Activated CD4-positive, alpha-beta memory T cell treated with anti-CD3 and anti-CD28 coated beads, Interleukin-2, amount 10 ng/mL, durations not matched to agents 7 days and 5 days (primary cell): ENCODE measurements around the gene CST11. TPM values are rescaled to one million over a fixed set of nuclear protein-coding genes. Genes with fewer than 3 reads are reported as not detected.
A peak's percentile ranks its signal among the peaks of the same experiment; 100 is the strongest.

ENCODE experiments used
- CTCF ChIA-PET: fragments of 350-600 bp; sonication (Branson Sonifier 250); formaldehyde crosslinking; loops from one replicate; lab custom pipeline; 2021; ENCODE audit warnings: antibody characterized with exemption, inconsistent platforms; lab: Charles Lee
- POLR2A ChIA-PET: fragments of 350-600 bp; sonication (Branson Sonifier 250); formaldehyde crosslinking; loops from one replicate; lab custom pipeline; 2021; ENCODE audit warnings: antibody characterized with exemption; lab: Charles Lee
- DNase-seq: peaks from one replicate; pipeline ENCODE4 v3.0.0-alpha.2; 2020
- H3K27ac Mint-ChIP-seq: one replicate; pipeline ENCODE4 v1.8.0; 2021; ENCODE audit warnings: mild to moderate bottlenecking, mixed read lengths
- H3K27me3 Mint-ChIP-seq: one replicate; pipeline ENCODE4 v1.8.0; 2021; ENCODE audit warnings: mixed read lengths
- H3K36me3 Mint-ChIP-seq: one replicate; pipeline ENCODE4 v1.8.0; 2021; ENCODE audit warnings: low read depth, mixed read lengths
- H3K4me1 Mint-ChIP-seq: one replicate; pipeline ENCODE4 v1.8.0; 2021; ENCODE audit warnings: mixed read lengths
- H3K4me3 Mint-ChIP-seq: one replicate; pipeline ENCODE4 v1.8.0; 2021; ENCODE audit warnings: mild to moderate bottlenecking, mixed read lengths
- H3K9me3 Mint-ChIP-seq: one replicate; pipeline ENCODE4 v1.8.0; 2021; ENCODE audit warnings: mixed read lengths
- total RNA-seq, 2 experiments: library from RNA; stranded (reverse); gene quantifications; one replicate each; pipeline ENCODE4 v1.2.3, GENCODE V29; 2021

Gene CST11
- total RNA-seq, 2 experiments from 2014 or later = not detected

- DNase-seq = no peak
- no peak overlapping the region for H3K27ac Mint-ChIP-seq
- no peak overlapping the region for H3K4me3 Mint-ChIP-seq
- ChIA-PET POLR2A (no interaction called here), CTCF (no interaction called here)
- no peaks in the 10 kb centered on the region for H3K9me3 Mint-ChIP-seq
- no peaks in the 10 kb centered on the region for H3K36me3 Mint-ChIP-seq
- no peaks in the 10 kb centered on the region for H3K4me1 Mint-ChIP-seq
- H3K27me3 Mint-ChIP-seq = peaks cover 2% of the 10 kb centered on the region
Measured at GRCh38 chr20:23434521-23435313, 18.0 kb downstream of the CST11 start.

- Mint-ChIP-seq H3K27me3 (peaks cover 2% of the 10 kb centered on the region), H3K4me3 (no peak overlapping the region), H3K36me3 (no peaks in the 10 kb centered on the region), H3K4me1 (no peaks in the 10 kb centered on the region), H3K27ac (no peak overlapping the region), H3K9me3 (no peaks in the 10 kb centered on the region)
- ChIA-PET CTCF (no interaction called here), POLR2A (interaction anchor here (1.1 kb wide), 1 partner anchor 84 kb away, joined by 3 read pairs; the partner anchor contains the start of gene NXT1)
- no peak for DNase-seq
Measured at GRCh38 chr20:23433628-23434027, 19.0 kb downstream of the CST11 start.

- CTCF ChIA-PET = no interaction called here
- Mint-ChIP-seq H3K36me3 (no peaks in the 10 kb centered on the region), H3K27me3 (no peaks in the 10 kb centered on the region), H3K27ac (no peak overlapping the region), H3K4me1 (peaks cover 17% of the 10 kb centered on the region), H3K9me3 (no peaks in the 10 kb centered on the region), H3K4me3 (no peak overlapping the region)
- no peak for DNase-seq
- POLR2A ChIA-PET = no interaction called here
Measured at GRCh38 chr20:23425129-23425528, 27.5 kb downstream of the CST11 start.

- no peaks in the 10 kb centered on the region for H3K27me3 Mint-ChIP-seq
- CTCF ChIA-PET = interaction anchor here (0.6 to 7.7 kb wide), 17 partner anchors 15 to 278 kb away, joined by 3 to 79 read pairs (median 4); partner anchors contain the start of gene NXT1
- DNase-seq = peak; percentile 94
- peaks cover 51% of the 10 kb centered on the region for H3K4me1 Mint-ChIP-seq
- peak within 1 kb of the TSS; percentile 71 for H3K27ac Mint-ChIP-seq
- POLR2A ChIA-PET = interaction anchor here (0.6 to 8.1 kb wide), 12 partner anchors 12 to 278 kb away, joined by 3 to 122 read pairs (median 4); partner anchors contain the start of genes GZF1 and NXT1
- no peaks in the 10 kb centered on the region for H3K9me3 Mint-ChIP-seq
- peak within 1 kb of the TSS; percentile 95 for H3K4me3 Mint-ChIP-seq
- peaks cover 7% of the 10 kb centered on the region for H3K36me3 Mint-ChIP-seq
Measured at GRCh38 chr20:23420943-23421931, 31.4 kb downstream of the CST11 start, which contains the start of gene NAPB. Gene NAPB, minus strand, starts transcription at chr20:23421488. Its CDS starts 86 bp downstream, at chr20:23421402.

GRCh38 chr20:23419995-23420901 is 32.4 kb downstream of the CST11 start:
- Mint-ChIP-seq H3K27ac (peak overlapping the region; percentile 92), H3K36me3 (peaks cover 12% of the 10 kb centered on the region), H3K27me3 (no peaks in the 10 kb centered on the region), H3K9me3 (no peaks in the 10 kb centered on the region), H3K4me3 (peak overlapping the region; percentile 95), H3K4me1 (peaks cover 59% of the 10 kb centered on the region)
- CTCF ChIA-PET = interaction anchor here (0.8 to 7.7 kb wide), 9 partner anchors 10 to 81 kb away, joined by 3 to 79 read pairs (median 4); partner anchors contain the start of gene NXT1
- DNase-seq = peak; percentile 47
- POLR2A ChIA-PET = interaction anchor here (1.0 to 8.1 kb wide), 9 partner anchors 11 to 69 kb away, joined by 3 to 122 read pairs (median 4); partner anchors contain the start of gene NXT1

GRCh38 chr20:23419657-23419994 is 33.0 kb downstream of the CST11 start:
- DNase-seq = no peak
- Mint-ChIP-seq H3K36me3 (peaks cover 12% of the 10 kb centered on the region), H3K4me1 (peaks cover 61% of the 10 kb centered on the region), H3K27me3 (no peaks in the 10 kb centered on the region), H3K4me3 (peak overlapping the region; percentile 95), H3K27ac (peak overlapping the region; percentile 92), H3K9me3 (no peaks in the 10 kb centered on the region)
- CTCF ChIA-PET = interaction anchor here (1.2 to 7.7 kb wide), 7 partner anchors 10 to 80 kb away, joined by 3 to 79 read pairs (median 3); partner anchors contain the start of gene NXT1
- POLR2A ChIA-PET = interaction anchor here (1.0 to 8.1 kb wide), 8 partner anchors 10 to 69 kb away, joined by 3 to 122 read pairs (median 6); partner anchors contain the start of gene NXT1

- Mint-ChIP-seq H3K4me1 (peaks cover 64% of the 10 kb centered on the region), H3K27me3 (no peaks in the 10 kb centered on the region), H3K36me3 (peaks cover 12% of the 10 kb centered on the region), H3K27ac (peak overlapping the region; percentile 71), H3K4me3 (no peak overlapping the region), H3K9me3 (no peaks in the 10 kb centered on the region)
- DNase-seq = no peak
- ChIA-PET CTCF (interaction anchor here (0.8 to 7.7 kb wide), 3 partner anchors 11 to 68 kb away, joined by 3 to 79 read pairs (median 44); partner anchors contain the start of gene NXT1), POLR2A (interaction anchor here (0.9 to 8.1 kb wide), 5 partner anchors 17 to 67 kb away, joined by 3 to 122 read pairs (median 42); partner anchors contain the start of gene NXT1)
Measured at GRCh38 chr20:23417861-23418260, 34.8 kb downstream of the CST11 start.

GRCh38 chr20:23415959-23416583 is 36.6 kb downstream of the CST11 start:
- Mint-ChIP-seq H3K9me3 (no peaks in the 10 kb centered on the region), H3K27ac (peak overlapping the region; percentile 21), H3K4me1 (peaks cover 51% of the 10 kb centered on the region), H3K36me3 (peaks cover 23% of the 10 kb centered on the region), H3K4me3 (no peak overlapping the region), H3K27me3 (no peaks in the 10 kb centered on the region)
- CTCF ChIA-PET = interaction anchor here (0.9 to 7.7 kb wide), 3 partner anchors 22 to 66 kb away, joined by 3 to 79 read pairs (median 3); partner anchors contain the start of gene NXT1
- DNase-seq = no peak
- POLR2A ChIA-PET = interaction anchor here (5.9 to 8.1 kb wide), 3 partner anchors 15 to 65 kb away, joined by 42 to 122 read pairs (median 58); partner anchors contain the start of gene NXT1

- POLR2A ChIA-PET = interaction anchor here (7.1 to 8.1 kb wide), 2 partner anchors 15 to 65 kb away, joined by 58 to 122 read pairs; partner anchors contain the start of gene NXT1
- DNase-seq = no peak
- CTCF ChIA-PET = interaction anchor here (0.9 to 7.7 kb wide), 2 partner anchors 26 to 65 kb away, joined by 3 to 79 read pairs; partner anchors contain the start of gene NXT1
- H3K27me3 Mint-ChIP-seq = no peaks in the 10 kb centered on the region
- H3K9me3 Mint-ChIP-seq = no peaks in the 10 kb centered on the region
- H3K4me3 Mint-ChIP-seq = no peak overlapping the region
- no peak overlapping the region for H3K27ac Mint-ChIP-seq
- peaks cover 23% of the 10 kb centered on the region for H3K36me3 Mint-ChIP-seq
- H3K4me1 Mint-ChIP-seq = peaks cover 51% of the 10 kb centered on the region
Measured at GRCh38 chr20:23415555-23415954, 37.1 kb downstream of the CST11 start.

GRCh38 chr20:23414526-23415188 is 38.0 kb downstream of the CST11 start:
- Mint-ChIP-seq H3K4me3 (no peak overlapping the region), H3K4me1 (peaks cover 52% of the 10 kb centered on the region), H3K27me3 (no peaks in the 10 kb centered on the region), H3K36me3 (peaks cover 25% of the 10 kb centered on the region), H3K9me3 (no peaks in the 10 kb centered on the region), H3K27ac (no peak overlapping the region)
- DNase-seq = no peak
- POLR2A ChIA-PET = no interaction called here
- CTCF ChIA-PET = no interaction called here
